Caco-2 (cell line): ENCODE data around the gene CAP1. TPM values are rescaled to one million over a fixed set of nuclear protein-coding genes. Genes with fewer than 3 reads are reported as not detected.
A peak's percentile ranks its signal among the peaks of the same experiment; 100 is the strongest.

ENCODE experiments used
- BruUV-seq: library from RNA; stranded (reverse); fragments of 400-500 nt; replicated peaks from 2 replicates; lab custom pipeline; 2021; lab: Mats Ljungman, UMichigan
- CTCF ChIA-PET: fragments of 300-600 bp; sonication (Branson Sonifier 250); formaldehyde crosslinking; loops from one replicate; lab custom pipeline; 2022; ENCODE audit warnings: antibody characterized with exemption; lab: Charles Lee
- POLR2A ChIA-PET: fragments of 300-600 bp; sonication (Branson Sonifier 250); formaldehyde crosslinking; loops from one replicate; lab custom pipeline; 2022; ENCODE audit warnings: antibody characterized with exemption; lab: Charles Lee
- DNase-seq, 2 experiments: peaks; one replicate each; pipeline versions ENCODE4 v3.0.0 to v3.0.0-alpha.2; 2020 to 2022
- H3K27me3 ChIP-seq: replicated peaks from 2 replicates; pipeline ENCODE4 v1.6.0; 2011; ENCODE audit warnings: low read length; ENCODE audit not compliant: control insufficient read depth, insufficient read depth
- H3K36me3 ChIP-seq: 2 replicates; pipeline ENCODE4 v1.5.1; 2011; ENCODE audit warnings: low read length; ENCODE audit not compliant: control insufficient read depth, insufficient read depth
- H3K4me1 ChIP-seq: fragments of 250-450 bp; sonication (Bioruptor Pico); 2 replicates; pipeline ENCODE4 v1.5.1; 2020; ENCODE audit warnings: mild to moderate bottlenecking
- H3K4me3 ChIP-seq: 2 replicates; pipeline ENCODE4 v1.5.1; 2011; ENCODE audit warnings: low read depth, mild to moderate bottlenecking, control low read depth, low read length
- H3K9me3 ChIP-seq: fragments of 250-450 bp; sonication (Bioruptor Pico); 2 replicates; pipeline ENCODE4 v1.5.1; 2020; ENCODE audit warnings: mild to moderate bottlenecking, moderate library complexity
- H3K27ac Mint-ChIP-seq: one replicate; pipeline ENCODE4 v1.8.0; 2022; ENCODE audit warnings: mixed read lengths; ENCODE audit not compliant: unreplicated experiment
- H3K27me3 Mint-ChIP-seq: one replicate; pipeline ENCODE4 v1.8.0; 2022; ENCODE audit warnings: mixed read lengths; ENCODE audit not compliant: insufficient read depth, unreplicated experiment
- H3K36me3 Mint-ChIP-seq: one replicate; pipeline ENCODE4 v1.8.0; 2022; ENCODE audit warnings: mild to moderate bottlenecking, mixed read lengths; ENCODE audit not compliant: insufficient read depth, unreplicated experiment
- H3K4me1 Mint-ChIP-seq: one replicate; pipeline ENCODE4 v1.8.0; 2022; ENCODE audit warnings: low read depth, mixed read lengths; ENCODE audit not compliant: unreplicated experiment
- H3K4me3 Mint-ChIP-seq: one replicate; pipeline ENCODE4 v1.8.0; 2022; ENCODE audit warnings: mild to moderate bottlenecking, moderate library complexity, mixed read lengths; ENCODE audit not compliant: unreplicated experiment
- H3K9me3 Mint-ChIP-seq: one replicate; pipeline ENCODE4 v1.8.0; 2022; ENCODE audit warnings: mixed read lengths; ENCODE audit not compliant: unreplicated experiment
- intact Hi-C: fragments of 100-400 bp; cut with micrococcal nuclease; formaldehyde crosslinking; loops from one replicate; pipeline ENCODE4 v1.10.0; 2022; ENCODE audit not compliant: unreplicated experiment
- total RNA-seq: library from RNA; stranded (reverse); gene quantifications from 2 replicates; pipeline ENCODE4 v1.2.3, GENCODE V29; 2022
- TF ChIP-seq, protein P1 (sequence below), 2 experiments: fragments of 200-600 bp in 1 of 2; IDR thresholded peaks; 1 replicate in 1 of 2; 2 replicates in 1 of 2; pipeline versions ENCODE4 v1.5.1 to v1.8.0; 2011 to 2022; ENCODE audit warnings: antibody characterized with exemption in 1 of 2, control low read depth in 1 of 2, inconsistent platforms in 1 of 2, low read depth in 1 of 2, low read length in 1 of 2, mild to moderate bottlenecking in 1 of 2, moderate library complexity in 1 of 2; ENCODE audit not compliant: insufficient read depth in 1 of 2, severe bottlenecking in 1 of 2, unreplicated experiment in 1 of 2

CAP1 gene
- total RNA-seq, 1 experiment from 2014 or later: 181 TPM

DNA sequence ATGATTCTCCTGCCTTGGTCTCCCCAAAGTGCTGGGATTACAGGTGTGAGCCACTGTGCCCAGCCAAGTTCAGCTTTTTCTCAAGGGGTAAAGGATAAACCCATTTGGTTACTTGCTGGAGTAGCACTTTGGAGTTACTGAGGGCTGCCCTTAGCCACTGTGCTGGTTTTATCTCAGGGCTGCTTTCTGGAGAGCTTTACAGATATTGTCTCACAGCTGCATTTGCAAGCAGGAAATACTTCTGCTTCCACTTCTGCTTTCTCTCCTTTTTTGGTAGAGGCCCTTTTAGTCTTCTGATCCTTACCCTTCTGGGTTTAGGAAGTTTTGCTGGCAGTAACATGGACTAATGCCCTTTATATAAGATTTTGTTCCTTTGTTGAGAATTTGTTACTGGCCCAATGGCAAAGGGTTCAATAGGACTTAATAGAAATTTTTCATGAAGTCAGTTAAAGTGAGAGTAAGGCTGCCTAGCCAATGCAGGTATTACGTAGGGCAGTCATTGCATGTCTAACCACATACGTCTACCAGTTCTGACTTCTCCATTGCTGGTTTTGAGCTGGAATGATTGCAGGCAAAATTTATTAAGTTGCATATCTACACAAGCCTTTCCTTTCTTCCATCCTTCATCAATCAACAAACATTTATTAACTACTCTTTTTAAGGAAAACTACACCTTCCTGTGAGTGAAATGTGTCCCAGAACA lies 24.4 kb downstream of the CAP1 start:
- intact Hi-C loops: no loop called here
- ChIA-PET CTCF (interaction anchor here (0.6 kb wide), 1 partner anchor 163 kb away, joined by 4 read pairs; no protein-coding TSS in a partner anchor), POLR2A (no interaction called here)
- Mint-ChIP-seq H3K4me1 (no peaks in the 10 kb centered on the region), H3K27me3 (no peaks in the 10 kb centered on the region), H3K4me3 (no peak overlapping the region), H3K27ac (no peak overlapping the region), H3K36me3 (peaks cover 51% of the 10 kb centered on the region), H3K9me3 (no peaks in the 10 kb centered on the region)
- Histone ChIP-seq H3K36me3 (no peaks in the 10 kb centered on the region), H3K27me3 (no peaks in the 10 kb centered on the region), H3K9me3 (no peaks in the 10 kb centered on the region), H3K4me1 (no peaks in the 10 kb centered on the region), H3K4me3 (no peak overlapping the region)
- DNase-seq: no peak
- no TSS peak for BruUV-seq
- TF ChIP-seq, protein P1, sequence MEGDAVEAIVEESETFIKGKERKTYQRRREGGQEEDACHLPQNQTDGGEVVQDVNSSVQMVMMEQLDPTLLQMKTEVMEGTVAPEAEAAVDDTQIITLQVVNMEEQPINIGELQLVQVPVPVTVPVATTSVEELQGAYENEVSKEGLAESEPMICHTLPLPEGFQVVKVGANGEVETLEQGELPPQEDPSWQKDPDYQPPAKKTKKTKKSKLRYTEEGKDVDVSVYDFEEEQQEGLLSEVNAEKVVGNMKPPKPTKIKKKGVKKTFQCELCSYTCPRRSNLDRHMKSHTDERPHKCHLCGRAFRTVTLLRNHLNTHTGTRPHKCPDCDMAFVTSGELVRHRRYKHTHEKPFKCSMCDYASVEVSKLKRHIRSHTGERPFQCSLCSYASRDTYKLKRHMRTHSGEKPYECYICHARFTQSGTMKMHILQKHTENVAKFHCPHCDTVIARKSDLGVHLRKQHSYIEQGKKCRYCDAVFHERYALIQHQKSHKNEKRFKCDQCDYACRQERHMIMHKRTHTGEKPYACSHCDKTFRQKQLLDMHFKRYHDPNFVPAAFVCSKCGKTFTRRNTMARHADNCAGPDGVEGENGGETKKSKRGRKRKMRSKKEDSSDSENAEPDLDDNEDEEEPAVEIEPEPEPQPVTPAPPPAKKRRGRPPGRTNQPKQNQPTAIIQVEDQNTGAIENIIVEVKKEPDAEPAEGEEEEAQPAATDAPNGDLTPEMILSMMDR (IDR thresholded peaks at IDR 0.05; ENCODE audit: insufficient read depth in 1 of 2, low read depth in 1 of 2, low read length in 1 of 2, severe bottlenecking in 1 of 2, unreplicated experiment in 1 of 2): no peak

DNA sequence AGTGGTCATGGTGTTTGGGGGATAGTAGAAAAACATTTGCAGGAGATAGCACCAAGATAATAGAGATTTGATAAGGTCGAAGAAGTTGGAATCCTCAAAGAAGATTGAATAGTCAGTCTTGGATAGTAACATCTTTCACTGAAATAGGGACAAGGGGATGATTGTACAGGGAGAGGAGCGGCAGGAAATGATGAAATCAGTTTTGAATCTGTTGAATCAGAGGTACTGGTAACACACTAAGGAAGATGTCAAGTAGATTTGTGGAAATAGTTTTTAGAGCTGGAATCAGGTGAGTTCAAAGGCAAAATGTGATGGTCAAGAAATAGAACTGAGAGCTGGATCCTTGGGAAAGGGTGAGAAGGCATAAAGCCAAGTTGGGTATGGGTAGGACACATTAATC lies 26.5 kb downstream of the CAP1 start:
- no peaks in the 10 kb centered on the region for H3K9me3 ChIP-seq
- ChIA-PET POLR2A (interaction anchor here (0.6 kb wide), 1 partner anchor 17 kb away, joined by 3 read pairs; no protein-coding TSS in a partner anchor), CTCF (no interaction called here)
- H3K4me1 ChIP-seq: no peaks in the 10 kb centered on the region
- intact Hi-C loops: no loop called here
- BruUV-seq: no TSS peak
- DNase-seq: no peak
- no peaks in the 10 kb centered on the region for H3K9me3 Mint-ChIP-seq
- no peaks in the 10 kb centered on the region for H3K36me3 ChIP-seq
- H3K27me3 Mint-ChIP-seq: no peaks in the 10 kb centered on the region
- H3K4me3 ChIP-seq: no peak overlapping the region
- H3K27me3 ChIP-seq: no peaks in the 10 kb centered on the region
- H3K36me3 Mint-ChIP-seq: peaks cover 66% of the 10 kb centered on the region
- peak overlapping the region; percentile 7 for H3K27ac Mint-ChIP-seq
- TF ChIP-seq, protein P1 (IDR thresholded peaks at IDR 0.05; ENCODE audit: insufficient read depth in 1 of 2, low read depth in 1 of 2, low read length in 1 of 2, severe bottlenecking in 1 of 2, unreplicated experiment in 1 of 2): no peak
- no peaks in the 10 kb centered on the region for H3K4me1 Mint-ChIP-seq
- H3K4me3 Mint-ChIP-seq: no peak overlapping the region

DNA sequence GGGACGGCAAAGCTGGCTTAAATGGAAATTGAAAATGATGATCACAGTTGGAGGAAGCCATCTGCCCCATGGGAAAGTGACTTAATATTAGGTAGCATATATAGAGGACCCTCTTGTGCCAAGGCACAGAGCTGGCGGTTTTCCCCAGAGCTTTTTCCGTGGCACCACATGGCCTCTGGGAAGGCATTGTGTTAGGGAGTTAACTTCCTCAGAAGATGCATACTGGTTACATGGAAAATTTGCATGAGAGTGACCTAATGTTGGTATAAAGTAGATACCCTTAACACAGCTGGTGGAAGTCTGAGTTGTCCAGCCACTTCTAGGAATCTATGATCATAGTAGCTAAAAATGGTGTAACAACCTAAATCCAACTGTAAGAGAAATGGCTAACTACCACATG lies 27.3 kb downstream of the CAP1 start:
- TF ChIP-seq, protein P1 (IDR thresholded peaks at IDR 0.05; ENCODE audit: insufficient read depth in 1 of 2, low read depth in 1 of 2, low read length in 1 of 2, severe bottlenecking in 1 of 2, unreplicated experiment in 1 of 2): no peak
- no TSS peak for BruUV-seq
- Histone ChIP-seq H3K27me3 (no peaks in the 10 kb centered on the region), H3K36me3 (no peaks in the 10 kb centered on the region), H3K4me1 (no peaks in the 10 kb centered on the region), H3K4me3 (no peak overlapping the region), H3K9me3 (no peaks in the 10 kb centered on the region)
- Mint-ChIP-seq H3K27ac (no peak overlapping the region), H3K36me3 (peaks cover 74% of the 10 kb centered on the region), H3K9me3 (no peaks in the 10 kb centered on the region), H3K27me3 (no peaks in the 10 kb centered on the region), H3K4me1 (no peaks in the 10 kb centered on the region), H3K4me3 (no peak overlapping the region)
- no peak for DNase-seq
- CTCF ChIA-PET: no interaction called here
- POLR2A ChIA-PET: interaction anchor here (0.6 kb wide), 1 partner anchor 17 kb away, joined by 3 read pairs; no protein-coding TSS in a partner anchor
- intact Hi-C loops: no loop called here
